ENCODE results near the gene GOLGA6C.
"Not testable (repeated sequence)": the region's sequence is repeated elsewhere in the genome, so short reads cannot be mapped to it uniquely, and the experiment has no call there.

Gene GOLGA6C

GRCh38 chr15:75227663-75228280 lies 30.4 kb upstream of the GOLGA6C start:
- DNase-seq, result no peak

- no peak for DNase-seq
Observed at GRCh38 chr15:75228787-75229186, 29.3 kb upstream of the GOLGA6C start.

- no peak for DNase-seq
Observed at GRCh38 chr15:75229191-75230015, 28.7 kb upstream of the GOLGA6C start.

GRCh38 chr15:75230016-75230343 lies 28.2 kb upstream of the GOLGA6C start:
- no peak for DNase-seq

GRCh38 chr15:75230551-75231371 lies 27.4 kb upstream of the GOLGA6C start:
- no peak for DNase-seq

- no peak for DNase-seq
Observed at GRCh38 chr15:75231836-75232235, 26.3 kb upstream of the GOLGA6C start.

GRCh38 chr15:75232252-75232813 lies 25.8 kb upstream of the GOLGA6C start:
- no peak for DNase-seq

GRCh38 chr15:75232826-75233503 lies 25.2 kb upstream of the GOLGA6C start:
- no peak for DNase-seq

- DNase-seq, result no peak
Observed at GRCh38 chr15:75233504-75234190, 24.5 kb upstream of the GOLGA6C start.

GRCh38 chr15:75234191-75234810 lies 23.8 kb upstream of the GOLGA6C start:
- no peak for DNase-seq

GRCh38 chr15:75235051-75235673 lies 23.0 kb upstream of the GOLGA6C start:
- no peak for DNase-seq

GRCh38 chr15:75235760-75236729 lies 22.1 kb upstream of the GOLGA6C start:
- DNase-seq, result no peak

GRCh38 chr15:75237316-75237982 lies 20.7 kb upstream of the GOLGA6C start:
- no peak for DNase-seq

- no peak for DNase-seq
Observed at GRCh38 chr15:75238150-75238549, 20.0 kb upstream of the GOLGA6C start.

- not testable (repeated sequence) for DNase-seq
Observed at GRCh38 chr15:75245741-75246140, 12.4 kb upstream of the GOLGA6C start.

GRCh38 chr15:75248991-75249390 lies 9.1 kb upstream of the GOLGA6C start:
- not testable (repeated sequence) for DNase-seq

GRCh38 chr15:75249726-75250125 lies 8.4 kb upstream of the GOLGA6C start:
- DNase-seq, result no peak

GRCh38 chr15:75251343-75251742 lies 6.8 kb upstream of the GOLGA6C start:
- not testable (repeated sequence) for DNase-seq

GRCh38 chr15:75252285-75252684 lies 5.8 kb upstream of the GOLGA6C start:
- DNase-seq, result not testable (repeated sequence)
